SHP77 (cell line): Measurements from ENCODE around the gene PIGN.

ENCODE experiments used
- DNase-seq, 2 experiments: peaks; one replicate each; lab custom pipeline; 2025; lab: John Stamatoyannopoulos, UW

The PIGN gene

GRCh38 chr18:62009521-62009920 is 177.3 kb downstream of the PIGN start:
- DNase-seq: no peak

GRCh38 chr18:62001396-62001795 is 185.5 kb downstream of the PIGN start:
- DNase-seq: no peak

GRCh38 chr18:61998957-61999356 is 187.9 kb downstream of the PIGN start:
- no peak for DNase-seq

GRCh38 chr18:61998335-61998734 is 188.5 kb downstream of the PIGN start:
- DNase-seq: no peak

GRCh38 chr18:61995618-61996017 is 191.2 kb downstream of the PIGN start:
- no peak for DNase-seq

- no peak for DNase-seq
Observed at GRCh38 chr18:61993831-61994230, 193.0 kb downstream of the PIGN start.

GRCh38 chr18:61992923-61993322 is 193.9 kb downstream of the PIGN start:
- DNase-seq: no peak

- no peak for DNase-seq
Observed at GRCh38 chr18:61992285-61992684, 194.6 kb downstream of the PIGN start.

GRCh38 chr18:61991836-61992235 is 195.0 kb downstream of the PIGN start:
- DNase-seq: no peak

- DNase-seq: no peak
Observed at GRCh38 chr18:61991201-61991600, 195.7 kb downstream of the PIGN start.
